Measurements from ENCODE around the gene CCDC81.
"Not testable (repeated sequence)": the region's sequence is repeated elsewhere in the genome, so short reads cannot be mapped to it uniquely, and the experiment has no call there.

The CCDC81 gene

DNA sequence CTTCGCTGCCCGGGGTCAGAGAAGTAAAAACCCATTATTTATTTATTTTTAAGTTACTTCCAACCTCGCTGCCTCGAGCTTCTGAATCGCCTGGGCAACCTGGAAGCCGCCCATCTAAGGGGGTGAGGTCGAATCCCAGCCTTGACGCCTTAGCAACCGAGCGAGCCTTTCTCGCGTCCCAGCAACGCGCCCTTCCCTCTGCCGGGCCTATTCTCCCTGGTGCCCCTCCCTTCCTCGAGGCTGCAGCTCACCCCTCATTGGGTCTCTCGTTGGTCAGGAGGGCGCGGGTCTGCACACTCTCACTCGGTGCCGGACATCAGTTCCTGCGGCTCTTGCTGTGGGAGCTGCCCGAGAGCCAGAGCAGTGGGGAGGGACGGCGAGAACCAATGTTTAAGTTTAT lies at the start of gene CCDC81:
CCDC81 (plus strand) TSS at position 302 of the 400 bp plus-strand sequence. CDS start 277 bp downstream, outside the sequence.
- no peak for DNase-seq

- DNase-seq, result no peak
Observed at GRCh38 chr11:86335131-86335767, 39.4 kb upstream of the CCDC81 start.

DNA sequence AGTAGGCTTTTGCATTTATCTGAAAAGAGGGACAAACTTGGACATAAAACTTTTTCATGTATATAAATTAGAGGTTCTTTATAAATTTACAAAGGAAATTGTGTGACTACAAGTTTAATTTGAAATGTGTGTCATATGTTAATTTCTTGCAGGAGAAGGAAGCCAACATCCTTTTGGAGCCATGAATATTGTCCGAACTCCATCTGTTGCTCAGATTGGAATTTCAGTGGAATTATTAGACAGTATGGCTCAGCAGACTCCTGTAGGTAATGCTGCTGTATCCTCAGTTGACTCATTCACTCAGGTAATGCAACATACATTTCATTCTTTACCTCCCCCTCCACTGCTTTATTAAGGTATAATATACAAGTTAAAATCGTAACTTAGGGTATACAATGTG lies 37.5 kb upstream of the CCDC81 start:
- DNase-seq, result no peak

GRCh38 chr11:86341382-86341781 lies 33.3 kb upstream of the CCDC81 start:
- DNase-seq, result no peak

- DNase-seq, result no peak
Observed at GRCh38 chr11:86346513-86346912, 28.2 kb upstream of the CCDC81 start.

- DNase-seq, result no peak
Observed at GRCh38 chr11:86355256-86355655, 19.4 kb upstream of the CCDC81 start.

DNA sequence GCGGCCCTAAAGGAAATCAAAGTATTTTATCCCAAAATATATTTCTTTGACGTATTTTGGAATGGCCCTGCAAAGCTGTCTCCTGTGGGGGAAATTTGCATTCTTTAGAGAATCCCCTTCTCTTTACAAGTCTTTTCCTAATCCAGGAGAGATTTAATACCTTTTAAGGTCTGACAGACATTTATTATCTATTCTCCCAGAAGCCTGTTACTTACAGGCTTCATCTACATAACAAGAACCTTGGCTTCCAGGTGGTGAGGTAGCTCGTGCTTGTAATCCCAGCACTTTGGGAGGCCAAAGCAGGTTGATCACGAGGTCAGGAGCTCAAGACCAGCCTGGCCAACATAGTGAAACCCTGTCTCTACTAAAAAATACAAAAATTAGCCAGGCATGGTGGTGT lies 17.3 kb upstream of the CCDC81 start:
- not testable (repeated sequence) for DNase-seq

DNA sequence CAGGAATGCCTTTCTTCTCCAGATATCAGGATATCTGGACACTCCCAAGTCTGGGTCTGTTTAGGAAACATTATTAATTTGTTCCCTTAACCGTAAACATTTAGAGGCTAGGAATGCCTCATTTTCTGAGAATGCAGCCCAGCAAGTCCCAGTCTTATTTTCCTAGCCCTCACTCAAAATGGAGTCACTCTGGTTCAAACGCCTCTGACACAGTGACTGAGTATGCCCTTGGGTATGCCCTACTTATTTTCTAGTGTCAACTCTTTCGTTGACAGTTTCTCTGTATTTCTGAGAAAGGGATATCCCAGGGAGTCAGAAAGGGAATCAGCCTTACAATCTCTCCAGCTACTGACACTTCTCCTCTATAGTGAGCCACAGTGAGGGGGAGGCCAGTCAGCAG lies 16.0 kb upstream of the CCDC81 start:
- no peak for DNase-seq

DNA sequence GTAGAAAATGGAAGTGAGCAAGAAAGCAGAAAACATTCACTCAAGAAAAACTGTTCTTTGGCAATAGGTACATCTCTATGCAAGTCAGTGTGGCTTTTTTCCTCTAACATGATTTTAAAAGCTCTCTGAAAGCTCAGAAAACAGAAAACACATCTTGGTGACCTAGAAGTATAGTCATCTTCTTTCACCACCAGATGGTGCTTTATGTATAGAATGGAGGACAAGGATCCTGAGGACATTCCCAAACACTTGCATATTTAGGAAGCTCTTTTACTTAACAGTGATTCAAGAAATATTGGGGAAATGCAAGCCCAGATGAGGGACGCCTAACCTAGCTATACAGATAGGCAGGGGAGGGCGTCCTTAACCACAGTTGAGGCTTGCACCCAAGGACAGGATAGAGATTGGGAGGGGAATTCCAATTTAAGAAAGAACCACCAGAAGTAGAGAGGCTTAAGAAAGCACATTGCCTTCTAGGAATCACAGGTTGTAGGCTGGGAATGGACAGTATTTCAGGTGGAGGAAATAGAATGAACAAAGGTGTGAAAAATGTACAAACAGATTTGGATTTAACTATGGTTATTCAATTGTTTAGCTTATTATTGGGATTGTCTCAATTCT lies 13.8 kb upstream of the CCDC81 start:
- DNase-seq, result no peak

GRCh38 chr11:86363424-86363823 lies 11.3 kb upstream of the CCDC81 start:
- DNase-seq, result no peak

DNA sequence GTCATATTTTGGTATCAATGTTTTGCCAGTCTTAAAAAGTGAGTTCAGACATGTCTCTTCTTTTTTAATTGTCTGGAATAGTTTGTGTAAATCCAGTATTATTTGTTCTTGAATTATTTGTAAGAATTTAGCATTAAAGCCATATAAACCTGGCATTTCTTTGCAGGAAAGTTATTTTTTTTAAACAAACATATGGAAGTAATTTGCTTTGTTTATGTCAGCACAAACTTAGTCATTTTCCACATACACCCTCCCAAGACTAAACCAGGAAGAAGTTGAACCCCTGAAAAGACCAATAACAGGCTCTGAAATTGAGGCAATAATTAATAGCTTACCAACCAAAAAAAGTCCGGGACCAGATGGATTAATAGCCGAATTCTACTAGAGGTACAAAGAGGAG lies 9.1 kb upstream of the CCDC81 start:
- no peak for DNase-seq

DNA sequence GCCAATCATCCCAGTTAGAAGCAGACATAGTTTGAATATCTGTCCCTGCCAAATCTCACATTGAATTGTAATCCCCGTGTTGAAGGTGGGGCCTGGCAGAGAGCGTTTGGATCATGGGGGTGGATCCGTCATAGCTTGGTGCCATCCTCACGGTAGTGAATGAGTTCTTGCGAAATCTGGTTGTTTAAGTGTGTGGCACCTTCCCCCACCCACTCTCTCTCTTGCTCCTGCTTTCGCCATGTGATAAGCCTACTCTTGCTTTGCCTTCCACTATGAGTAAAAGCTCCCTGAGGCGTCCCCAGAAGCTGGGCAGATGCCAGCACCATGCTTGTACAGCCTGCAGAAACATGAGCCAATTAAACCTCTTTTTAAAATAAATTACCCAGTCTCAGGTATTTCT lies 5.0 kb upstream of the CCDC81 start:
- DNase-seq, result no peak

GRCh38 chr11:86370171-86370570 lies 4.5 kb upstream of the CCDC81 start:
- no peak for DNase-seq

- peak in 1 of 2 experiments; percentile 7 for DNase-seq
Observed at GRCh38 chr11:86370922-86371594, 3.6 kb upstream of the CCDC81 start.

DNA sequence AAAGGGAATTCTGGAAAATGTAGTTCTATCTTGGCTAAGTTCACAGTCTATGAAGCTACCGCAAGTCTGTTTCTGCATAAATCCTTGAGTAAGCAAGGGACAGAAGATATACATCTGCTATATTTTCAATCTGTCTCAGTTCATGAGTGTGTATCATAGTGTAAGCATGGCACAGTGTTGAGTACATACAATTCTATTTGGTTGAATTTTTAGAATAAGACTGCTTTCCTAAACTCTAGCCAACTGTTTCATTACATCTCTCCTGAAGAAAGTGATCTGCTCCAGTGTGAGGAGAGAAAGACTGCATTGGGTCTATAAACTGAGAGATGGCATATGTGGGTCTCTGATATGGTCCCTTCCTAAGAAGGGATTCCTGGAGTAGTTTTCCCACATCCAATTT lies 2.6 kb upstream of the CCDC81 start:
- no peak for DNase-seq

GRCh38 chr11:86372586-86372985 lies 2.1 kb upstream of the CCDC81 start:
- no peak for DNase-seq

- DNase-seq, result no peak
Observed at GRCh38 chr11:86374069-86374468, 618 bp upstream of the CCDC81 start.

- no peak for DNase-seq
Observed at GRCh38 chr11:86377972-86378371, 3.3 kb downstream of the CCDC81 start.

DNA sequence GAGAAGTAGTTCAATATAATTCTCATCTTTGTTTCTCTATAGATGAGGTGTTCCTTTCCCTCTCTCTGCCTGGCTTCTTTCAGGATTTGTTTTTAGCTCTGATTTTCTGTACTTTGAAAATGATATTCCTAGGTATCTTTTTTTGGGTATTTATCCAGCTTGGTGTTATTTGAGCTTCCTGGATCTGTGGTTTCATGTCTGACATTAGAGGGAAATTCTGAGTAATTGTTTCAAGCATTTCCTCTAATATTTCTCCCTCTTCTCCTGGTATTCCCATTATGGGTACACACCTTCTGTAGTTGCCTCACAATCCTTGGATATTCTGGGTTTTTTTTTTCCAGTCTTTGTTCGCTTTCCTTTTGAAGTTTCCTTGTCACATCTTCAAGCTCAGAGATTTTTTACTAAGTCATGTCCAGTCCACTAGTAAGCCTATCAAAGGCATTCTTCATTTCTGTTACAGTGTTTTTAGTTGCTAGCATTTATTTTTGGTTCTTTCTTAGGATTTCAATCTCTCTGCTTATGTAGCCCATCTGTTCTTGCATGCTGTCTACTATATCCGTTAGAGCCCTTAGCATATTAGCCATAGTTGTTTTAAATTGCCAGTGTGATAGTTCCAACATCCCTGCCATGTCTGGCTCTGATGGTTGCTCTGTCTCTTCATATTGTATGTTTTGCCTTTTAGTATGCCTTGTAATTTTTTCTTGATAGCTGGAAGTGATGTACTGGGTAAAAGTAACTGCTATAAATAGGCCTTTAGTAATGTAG lies 5.8 kb downstream of the CCDC81 start:
- DNase-seq, result no peak

DNA sequence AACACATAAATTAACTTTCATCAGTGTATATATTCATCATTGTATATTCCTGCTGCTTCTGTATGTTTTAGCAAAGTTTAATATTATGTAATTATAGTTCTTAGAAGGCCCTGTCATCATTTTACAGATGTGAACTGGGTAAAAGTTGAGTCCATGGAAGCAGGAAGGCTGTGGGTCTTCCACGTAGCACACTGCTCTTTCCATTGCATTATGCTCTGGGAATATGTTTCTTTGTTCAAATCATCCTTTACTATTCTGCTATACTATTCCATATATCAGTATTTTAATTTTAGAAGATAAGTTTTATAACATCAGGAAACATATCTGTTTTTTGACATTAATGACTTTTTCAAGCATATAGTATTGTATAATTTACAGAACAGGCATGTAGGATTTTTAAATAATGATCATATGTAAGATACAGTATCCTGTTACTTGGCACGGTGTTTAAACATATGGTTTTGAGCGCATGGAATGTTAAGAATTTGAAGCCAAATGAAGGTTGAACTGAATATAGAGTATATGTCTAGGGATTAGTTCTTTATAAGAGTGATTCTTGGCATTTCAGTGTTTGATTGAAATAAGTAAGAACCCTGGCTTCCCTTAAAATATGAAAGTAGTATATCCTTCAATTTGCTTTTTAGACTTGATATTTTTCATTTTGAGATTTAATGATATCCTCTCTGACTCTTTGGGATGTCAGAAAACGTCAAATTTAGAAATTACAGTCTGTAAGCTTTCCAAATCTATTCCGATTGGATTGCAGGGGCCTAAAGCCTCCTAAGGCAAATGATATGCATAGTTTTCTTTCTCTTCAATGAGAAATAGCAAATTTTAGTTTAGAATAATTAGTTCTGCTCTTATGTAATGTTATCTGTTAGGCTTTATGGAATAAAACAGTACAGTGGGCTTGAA lies 8.6 kb downstream of the CCDC81 start:
- DNase-seq, result no peak

- DNase-seq, result no peak
Observed at GRCh38 chr11:86386283-86386682, 11.6 kb downstream of the CCDC81 start.

- no peak for DNase-seq
Observed at GRCh38 chr11:86386746-86387145, 12.1 kb downstream of the CCDC81 start.

DNA sequence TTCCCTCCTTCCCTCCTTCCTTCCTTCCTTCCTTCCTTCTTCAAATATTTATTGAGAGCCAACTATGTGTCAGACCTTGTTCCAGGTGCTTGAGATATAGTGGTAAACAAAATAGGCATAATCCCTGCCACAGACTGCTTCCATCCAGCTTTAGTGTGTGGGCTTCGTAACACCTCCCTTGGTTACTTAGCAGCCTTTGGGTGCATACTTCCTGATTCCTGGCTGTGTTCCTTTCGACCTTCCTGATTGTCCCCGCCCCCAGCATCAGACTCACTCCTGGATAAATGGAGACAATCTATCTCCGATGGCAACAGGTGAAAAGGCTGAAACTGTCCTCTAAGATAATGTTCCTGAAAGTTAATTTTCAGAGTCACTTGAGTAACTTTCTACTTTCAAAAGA lies 13.5 kb downstream of the CCDC81 start:
- no peak for DNase-seq

Measured in AML-193 (cell line).